PC-9 (cell line): Measurements from ENCODE around the gene CYP27C1. TPM values are rescaled to one million over a fixed set of nuclear protein-coding genes. Genes with fewer than 3 reads are reported as not detected.

Experiments
- BruUV-seq: library from RNA; stranded (reverse); fragments of 400-500 nt; replicated peaks from 2 replicates; lab custom pipeline; 2021; lab: Mats Ljungman, UMichigan
- CTCF ChIA-PET: fragments of 300-600 bp; sonication (Branson Sonifier 250); formaldehyde crosslinking; loops from one replicate; lab custom pipeline; 2022; ENCODE audit warnings: antibody characterized with exemption; lab: Charles Lee
- POLR2A ChIA-PET: fragments of 300-600 bp; sonication (Branson Sonifier 250); formaldehyde crosslinking; loops from one replicate; lab custom pipeline; 2022; ENCODE audit warnings: antibody characterized with exemption; ENCODE audit not compliant: unreplicated experiment; lab: Charles Lee
- DNase-seq, 2 experiments: peaks; one replicate each; pipeline versions ENCODE4 v3.0.0 to v3.0.0-alpha.2; 2015 to 2022; ENCODE audit warnings: mixed read lengths in 1 of 2
- H2AFZ ChIP-seq: fragments of 200-600 bp; sonication (generic); 2 replicates; pipeline ENCODE4 v1.8.1; 2017; ENCODE audit warnings: antibody characterized with exemption
- H3F3A ChIP-seq: fragments of 200-600 bp; sonication (generic); 2 replicates; pipeline ENCODE4 v1.8.1; 2017; ENCODE audit warnings: antibody characterized with exemption, mild to moderate bottlenecking, low read depth; ENCODE audit not compliant: insufficient read depth
- H3K27ac ChIP-seq: fragments of 200-600 bp; sonication (generic); 2 replicates; pipeline ENCODE4 v1.6.1; 2016; ENCODE audit warnings: mixed run types
- H3K27me3 ChIP-seq: fragments of 200-600 bp; sonication (generic); 2 replicates; pipeline ENCODE4 v1.6.1; 2016; ENCODE audit warnings: low read depth, mixed run types; ENCODE audit not compliant: insufficient read depth
- H3K36me3 ChIP-seq: fragments of 200-600 bp; sonication (generic); 2 replicates; pipeline ENCODE4 v1.6.1; 2016; ENCODE audit warnings: low read depth, mixed run types
- H3K4me1 ChIP-seq: fragments of 200-600 bp; sonication (generic); replicated peaks from 2 replicates; pipeline ENCODE4 v1.6.1; 2016; ENCODE audit warnings: mixed run types; ENCODE audit not compliant: insufficient read depth
- H3K4me2 ChIP-seq: fragments of 200-600 bp; sonication (generic); 2 replicates; pipeline ENCODE4 v1.6.1; 2017; ENCODE audit warnings: mixed run types
- H3K4me3 ChIP-seq: fragments of 200-600 bp; sonication (generic); 2 replicates; pipeline ENCODE4 v1.6.1; 2016; ENCODE audit warnings: mixed run types
- H3K79me2 ChIP-seq: fragments of 200-600 bp; sonication (generic); 2 replicates; pipeline ENCODE4 v1.6.1; 2017; ENCODE audit warnings: low read depth, mixed run types
- H3K9me2 ChIP-seq: fragments of 200-600 bp; sonication (generic); 2 replicates; pipeline ENCODE4 v1.8.1; 2017; ENCODE audit warnings: mild to moderate bottlenecking; ENCODE audit not compliant: insufficient read depth
- H3K9me3 ChIP-seq: fragments of 200-600 bp; sonication (generic); 2 replicates; pipeline ENCODE4 v1.8.1; 2016; ENCODE audit warnings: low read depth; ENCODE audit not compliant: insufficient read depth
- H4K20me1 ChIP-seq: fragments of 200-600 bp; sonication (generic); 2 replicates; pipeline ENCODE4 v1.8.1; 2017; ENCODE audit not compliant: insufficient read depth
- EZH2 ChIP-seq: fragments of 200-600 bp; sonication (generic); IDR thresholded peaks from 2 replicates; pipeline ENCODE4 v1.8.0; 2017; ENCODE audit warnings: antibody characterized with exemption, low read depth
- intact Hi-C: fragments of 100-400 bp; cut with micrococcal nuclease; formaldehyde crosslinking; loops from one replicate; pipeline ENCODE4 v1.10.0; 2022; ENCODE audit not compliant: unreplicated experiment
- total RNA-seq: library from RNA; stranded (reverse); gene quantifications from 2 replicates; pipeline ENCODE4 v1.2.3, GENCODE V29; 2021
- TF ChIP-seq, protein P1 (sequence below): fragments of 200-600 bp; sonication (generic); conservative IDR thresholded peaks from 2 replicates; pipeline ENCODE4 v1.6.1; 2017; ENCODE audit warnings: mixed run types, antibody characterized with exemption, mild to moderate bottlenecking, moderate library complexity

Gene CYP27C1
- total RNA-seq, 1 experiment from 2014 or later, result 0.94 TPM

DNA sequence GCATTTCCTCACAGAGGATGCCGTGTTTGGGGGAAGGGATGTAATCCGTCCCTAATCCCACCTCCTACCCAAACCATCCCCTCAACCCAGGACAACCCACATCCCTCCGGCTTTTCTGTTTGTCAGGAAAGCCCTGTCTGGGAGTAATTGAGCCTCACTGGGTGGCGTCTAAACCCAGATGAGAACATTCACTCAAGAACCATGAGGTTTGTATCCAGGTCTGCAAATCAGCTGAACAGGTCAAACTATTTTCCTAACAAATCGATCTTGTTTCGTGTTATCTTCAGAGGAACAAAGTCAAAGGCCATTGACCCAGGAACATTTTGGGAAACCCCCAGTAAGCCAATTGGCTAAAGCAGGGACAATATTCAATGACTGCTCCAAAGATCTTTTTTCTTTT lies 25.7 kb downstream of the CYP27C1 start:
- BruUV-seq, result no TSS peak

DNA sequence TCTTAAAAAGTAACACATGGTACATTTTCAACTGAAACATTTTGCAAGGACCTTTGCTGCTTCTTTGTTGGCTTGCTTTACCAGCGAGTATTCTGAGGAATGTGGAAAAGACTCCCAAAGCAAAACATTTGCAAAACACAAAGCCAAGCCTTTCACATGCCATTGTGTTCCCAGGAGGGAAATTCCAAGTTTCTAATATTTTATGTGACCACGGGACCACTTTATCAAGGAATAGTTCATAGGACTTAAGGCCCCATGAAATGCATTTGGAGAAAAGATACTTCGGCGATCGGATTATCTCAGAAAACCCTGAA lies 26.2 kb downstream of the CYP27C1 start:
- Histone ChIP-seq H3K27ac (no peak overlapping the region), H2AFZ (no peak overlapping the region), H3K79me2 (no peaks in the 10 kb centered on the region), H3K4me1 (no peaks in the 10 kb centered on the region), H3K4me2 (no peak overlapping the region), H3K36me3 (0 out of 2 replicates have a peak, but pooled peaks cover 4% of the 10 kb centered on the region), H3K4me3 (no peak overlapping the region), H3K27me3 (no peaks in the 10 kb centered on the region), H3K9me2 (no peaks in the 10 kb centered on the region), H3K9me3 (no peaks in the 10 kb centered on the region), H4K20me1 (no peaks in the 10 kb centered on the region), H3F3A (peaks cover 8% of the 10 kb centered on the region; the same call in 1 of the 2 replicates)
- no TSS peak for BruUV-seq
- POLR2A ChIA-PET, result no interaction called here
- CTCF ChIA-PET, result no interaction called here
- intact Hi-C loops, result no loop called here
- TF ChIP-seq, protein P1, sequence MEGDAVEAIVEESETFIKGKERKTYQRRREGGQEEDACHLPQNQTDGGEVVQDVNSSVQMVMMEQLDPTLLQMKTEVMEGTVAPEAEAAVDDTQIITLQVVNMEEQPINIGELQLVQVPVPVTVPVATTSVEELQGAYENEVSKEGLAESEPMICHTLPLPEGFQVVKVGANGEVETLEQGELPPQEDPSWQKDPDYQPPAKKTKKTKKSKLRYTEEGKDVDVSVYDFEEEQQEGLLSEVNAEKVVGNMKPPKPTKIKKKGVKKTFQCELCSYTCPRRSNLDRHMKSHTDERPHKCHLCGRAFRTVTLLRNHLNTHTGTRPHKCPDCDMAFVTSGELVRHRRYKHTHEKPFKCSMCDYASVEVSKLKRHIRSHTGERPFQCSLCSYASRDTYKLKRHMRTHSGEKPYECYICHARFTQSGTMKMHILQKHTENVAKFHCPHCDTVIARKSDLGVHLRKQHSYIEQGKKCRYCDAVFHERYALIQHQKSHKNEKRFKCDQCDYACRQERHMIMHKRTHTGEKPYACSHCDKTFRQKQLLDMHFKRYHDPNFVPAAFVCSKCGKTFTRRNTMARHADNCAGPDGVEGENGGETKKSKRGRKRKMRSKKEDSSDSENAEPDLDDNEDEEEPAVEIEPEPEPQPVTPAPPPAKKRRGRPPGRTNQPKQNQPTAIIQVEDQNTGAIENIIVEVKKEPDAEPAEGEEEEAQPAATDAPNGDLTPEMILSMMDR, result no peak
- TF ChIP-seq EZH2, result no peak
- no peak for DNase-seq

More for the DNA sequence above, 25.7 kb downstream of the CYP27C1 start:
- H3K9me2 ChIP-seq, result no peaks in the 10 kb centered on the region
- no peaks in the 10 kb centered on the region for H3K79me2 ChIP-seq
- H3K4me1 ChIP-seq, result no peaks in the 10 kb centered on the region
- CTCF ChIA-PET, result no interaction called here
- intact Hi-C loops, result no loop called here
- H3K27me3 ChIP-seq, result no peaks in the 10 kb centered on the region
- H4K20me1 ChIP-seq, result no peaks in the 10 kb centered on the region
- no peaks in the 10 kb centered on the region for H3K9me3 ChIP-seq
- no peak overlapping the region for H3K4me2 ChIP-seq
- no peak overlapping the region for H2AFZ ChIP-seq
- TF ChIP-seq, protein P1, result no peak
- TF ChIP-seq EZH2, result no peak
- peaks cover 8% of the 10 kb centered on the region; the same call in 1 of the 2 replicates for H3F3A ChIP-seq
- POLR2A ChIA-PET, result no interaction called here
- 0 out of 2 replicates have a peak, but pooled peaks cover 4% of the 10 kb centered on the region for H3K36me3 ChIP-seq
- no peak overlapping the region for H3K4me3 ChIP-seq
- DNase-seq, result no peak
- no peak overlapping the region for H3K27ac ChIP-seq

DNA sequence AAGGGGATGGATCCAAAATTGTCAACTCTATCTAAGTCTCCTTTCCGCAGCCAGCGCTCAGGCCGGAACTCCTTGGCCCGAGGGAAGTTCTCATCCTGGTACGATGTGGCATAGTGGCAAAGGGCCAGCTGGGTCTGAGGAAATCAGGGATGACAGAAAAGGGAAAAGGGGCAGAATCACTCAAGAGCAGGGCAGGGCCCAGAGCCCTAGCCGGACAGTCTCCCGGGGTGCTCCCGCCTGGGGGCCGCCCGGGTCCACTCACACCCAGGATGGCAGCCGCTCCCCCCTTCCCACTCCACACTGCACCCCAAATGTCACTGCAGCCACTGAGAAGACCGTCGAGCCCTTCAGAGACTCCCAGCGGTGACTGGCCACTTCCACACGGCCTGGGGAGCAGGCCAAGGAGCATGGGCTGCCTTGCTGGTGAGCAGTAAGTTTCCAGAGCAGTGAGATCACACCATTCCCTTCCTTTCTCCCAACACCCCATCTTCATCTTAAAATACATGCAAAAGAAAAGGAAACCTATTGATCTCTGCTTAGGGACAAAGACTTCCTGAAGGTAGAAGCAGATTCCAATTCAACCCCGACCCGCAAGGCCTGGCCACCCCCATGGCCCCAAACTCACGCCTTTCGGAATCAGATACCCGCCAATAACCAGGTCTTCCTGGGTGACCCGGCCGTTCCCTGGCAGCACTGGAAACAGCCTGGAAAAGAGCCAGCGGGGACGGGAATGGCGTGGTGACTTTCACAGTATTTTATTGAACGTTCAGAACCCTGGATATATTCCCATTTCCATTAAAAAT lies 26.7 kb downstream of the CYP27C1 start:
- TF ChIP-seq EZH2, result no peak
- TF ChIP-seq, protein P1, result no peak
- H3K27ac ChIP-seq, result no peak overlapping the region
- H3K4me3 ChIP-seq, result no peak overlapping the region
- no TSS peak for BruUV-seq
- H2AFZ ChIP-seq, result no peak overlapping the region
- H4K20me1 ChIP-seq, result no peaks in the 10 kb centered on the region
- intact Hi-C loops, result no loop called here
- POLR2A ChIA-PET, result no interaction called here
- H3F3A ChIP-seq, result peaks cover 4% of the 10 kb centered on the region; the same call in 1 of the 2 replicates
- H3K79me2 ChIP-seq, result no peaks in the 10 kb centered on the region
- CTCF ChIA-PET, result no interaction called here
- no peak for DNase-seq
- H3K4me1 ChIP-seq, result no peaks in the 10 kb centered on the region
- no peaks in the 10 kb centered on the region for H3K27me3 ChIP-seq
- no peaks in the 10 kb centered on the region for H3K9me3 ChIP-seq
- H3K36me3 ChIP-seq, result 0 out of 2 replicates have a peak, but pooled peaks cover 4% of the 10 kb centered on the region
- no peaks in the 10 kb centered on the region for H3K9me2 ChIP-seq
- no peak overlapping the region for H3K4me2 ChIP-seq
